DMS79 treated with DMSO at 0.1 percent for 48 hours (cell line): ENCODE data around the gene GPATCH8.
"Not testable (repeated sequence)": the region's sequence is repeated elsewhere in the genome, so short reads cannot be mapped to it uniquely, and the experiment has no call there.

Experiments used
- DNase-seq: peaks from one replicate; lab custom pipeline; 2025; lab: John Stamatoyannopoulos, UW

The GPATCH8 gene

GRCh38 chr17:44374306-44375195, 128.7 kb downstream of the GPATCH8 start:
- no peak for DNase-seq

- no peak for DNase-seq
These were observed 131.2 kb downstream of the GPATCH8 start for GRCh38 chr17:44372036-44372435.

- DNase-seq = not testable (repeated sequence)
These were observed 133.7 kb downstream of the GPATCH8 start for GRCh38 chr17:44369414-44370023.

- DNase-seq = not testable (repeated sequence)
These were observed 134.6 kb downstream of the GPATCH8 start for GRCh38 chr17:44368391-44369243.

DNA sequence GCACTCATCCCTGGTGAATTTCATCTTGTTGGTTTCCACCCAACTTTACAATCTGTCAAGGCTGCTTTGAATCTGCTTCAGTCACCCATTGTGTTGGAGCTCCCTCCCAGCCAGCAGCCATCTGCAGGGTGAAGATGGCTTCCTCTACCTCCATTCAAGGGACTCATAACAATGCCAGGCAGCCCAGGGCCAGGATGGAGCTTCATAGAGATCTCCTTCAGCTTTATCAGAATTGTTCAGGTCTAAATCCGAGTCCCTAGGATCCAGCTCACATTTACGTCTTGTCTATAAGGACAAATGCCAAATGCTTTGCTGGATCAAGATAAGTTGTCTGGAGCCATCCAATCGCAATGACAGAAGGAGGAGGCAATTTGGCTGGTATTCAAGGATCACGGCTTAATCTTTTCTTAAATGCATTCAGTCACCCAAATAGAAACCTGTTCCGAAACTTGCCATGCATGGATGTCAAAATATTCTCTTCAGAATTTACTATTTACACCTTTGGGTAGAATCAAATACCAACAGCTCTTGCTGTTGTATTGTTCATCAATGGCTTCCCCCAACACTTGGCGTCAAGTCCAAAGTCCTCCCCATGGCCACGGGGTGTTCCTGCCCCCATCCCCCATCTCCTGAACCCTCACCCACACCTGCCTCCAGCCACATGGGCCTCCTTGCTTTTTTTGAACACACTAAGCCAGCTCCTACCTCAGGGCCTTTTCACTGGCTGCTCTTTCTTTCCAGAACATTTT, 135.8 kb downstream of the GPATCH8 start:
- DNase-seq = peak; percentile 12

DNA sequence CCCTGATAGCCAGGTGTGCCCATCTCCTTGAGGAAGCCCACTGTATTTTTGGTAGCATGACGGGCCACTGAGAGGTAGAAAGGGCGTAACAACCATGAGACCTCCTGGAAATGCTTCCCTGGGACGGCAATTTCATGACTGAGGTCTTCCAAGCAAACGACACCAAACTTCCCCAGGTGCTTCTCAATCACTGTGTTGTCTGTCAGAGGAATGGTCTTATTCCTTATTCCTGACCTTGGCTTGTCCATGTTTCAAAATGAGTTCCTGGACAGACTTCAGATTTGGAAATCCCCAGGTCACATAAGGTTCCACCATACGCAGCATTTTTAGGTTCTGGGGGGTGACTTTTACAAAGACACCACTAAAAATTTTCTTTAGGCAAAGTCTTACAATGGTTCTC, 138.2 kb downstream of the GPATCH8 start:
- not testable (repeated sequence) for DNase-seq

- DNase-seq = peak; percentile 42
These were observed 139.5 kb downstream of the GPATCH8 start, which contains the start of gene FAM171A2 for GRCh38 chr17:44363613-44364159. Gene FAM171A2 (minus strand): TSS chr17:44363853. CDS start chr17:44363714, 139 bp downstream.

GRCh38 chr17:44362949-44363612, 140.1 kb downstream of the GPATCH8 start:
- peak; percentile 7 for DNase-seq

- DNase-seq = no peak
These were observed 140.7 kb downstream of the GPATCH8 start for GRCh38 chr17:44362459-44362948.

- DNase-seq = peak; percentile 27
These were observed 141.6 kb downstream of the GPATCH8 start for GRCh38 chr17:44361292-44362260.

DNA sequence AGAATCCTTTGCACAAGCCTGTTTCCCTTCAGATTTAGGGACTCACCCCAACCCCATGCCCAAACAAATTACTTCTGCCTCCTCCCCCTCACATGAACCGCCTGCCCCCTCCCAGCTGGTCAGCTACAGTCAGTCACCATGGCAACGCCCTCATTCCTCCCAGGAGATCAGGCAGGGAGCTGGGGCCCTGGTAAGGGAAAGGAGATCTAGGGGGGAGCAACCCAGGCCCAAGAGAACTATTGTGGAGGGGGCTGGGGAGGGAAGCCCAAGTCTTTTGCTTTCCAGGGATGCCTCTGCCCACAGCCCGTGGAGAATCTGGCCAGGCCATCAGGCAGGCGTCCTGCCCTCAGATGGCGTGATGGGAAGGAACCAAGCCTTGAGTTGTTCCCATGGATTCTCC, 142.4 kb downstream of the GPATCH8 start:
- DNase-seq = no peak

DNA sequence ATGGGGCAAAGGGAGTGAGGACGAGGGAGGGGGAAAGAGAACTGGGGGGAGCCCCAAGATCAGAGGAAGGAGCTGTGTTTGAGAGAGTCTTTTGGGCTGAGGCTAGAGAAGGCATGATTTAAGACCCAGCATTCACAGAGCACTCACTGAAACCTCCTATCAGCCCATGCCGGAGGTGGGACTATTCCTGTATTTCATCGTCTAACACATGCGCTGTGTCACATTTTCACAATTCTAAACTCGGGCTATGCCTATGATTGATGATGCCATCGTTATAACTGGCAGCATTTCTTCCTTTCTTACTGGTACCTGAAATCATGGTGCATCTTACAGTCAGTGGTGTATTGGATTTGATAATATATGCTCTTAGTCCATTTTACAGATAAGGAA, 143.1 kb downstream of the GPATCH8 start:
- no peak for DNase-seq

- no peak for DNase-seq
These were observed 143.6 kb downstream of the GPATCH8 start for GRCh38 chr17:44359458-44360143.

DNA sequence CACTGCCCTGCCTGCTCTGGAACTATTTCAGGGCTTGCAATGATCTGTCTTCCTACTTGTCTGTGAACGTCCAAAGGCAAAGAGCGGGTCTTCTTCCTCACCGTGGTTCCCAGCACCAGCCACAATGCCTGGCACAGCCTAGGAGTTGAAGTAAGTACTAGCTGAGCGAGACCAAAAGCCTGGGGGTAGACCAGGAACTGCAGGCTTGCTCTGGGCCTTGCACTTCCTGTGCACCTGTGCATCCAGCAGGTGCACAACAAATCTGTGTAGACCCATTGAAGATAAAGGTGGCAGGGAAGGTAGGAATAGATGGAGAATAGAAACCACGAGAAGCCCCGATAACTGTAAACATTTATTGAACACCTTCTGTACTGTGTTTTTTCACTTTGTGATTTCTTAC, 144.2 kb downstream of the GPATCH8 start:
- no peak for DNase-seq

GRCh38 chr17:44358066-44358465, 145.1 kb downstream of the GPATCH8 start:
- DNase-seq = no peak

- no peak for DNase-seq
These were observed 147.0 kb downstream of the GPATCH8 start for GRCh38 chr17:44356241-44356640.

DNA sequence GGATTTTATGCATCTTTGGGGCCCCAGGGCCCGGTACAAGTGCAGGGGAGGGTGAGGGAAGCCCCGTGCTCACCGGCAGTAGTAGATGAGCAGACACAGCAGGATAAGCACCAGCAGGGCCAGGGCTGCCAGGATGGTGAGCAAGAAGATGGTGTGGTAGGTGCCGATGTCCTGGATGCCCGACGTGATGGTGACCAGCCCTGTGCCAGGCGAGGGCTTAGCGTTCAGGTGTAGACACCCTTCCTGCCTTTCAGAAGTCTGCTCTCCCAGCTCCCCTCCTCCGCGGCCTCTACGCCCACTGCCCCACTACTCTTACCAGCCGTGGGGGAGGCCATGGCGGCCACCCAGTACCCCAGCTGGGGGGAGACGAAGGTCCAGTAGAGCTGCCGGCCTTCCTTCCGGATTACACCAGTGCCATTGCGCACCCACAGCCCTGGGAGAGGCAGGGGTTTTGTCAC, 147.5 kb downstream of the GPATCH8 start:
- DNase-seq = no peak
